Activated B cell treated with CpG ODN at 0.5 μM for 24 hours (primary cell): ENCODE measurements around the gene RPS15. TPM values are rescaled to one million over a fixed set of nuclear protein-coding genes. Genes with fewer than 3 reads are reported as not detected.

Experiments used
- ATAC-seq: fragments of 200-7000 bp; cut with Tn5 transposase; one replicate; pipeline ENCODE4 v1.10.0; 2021; ENCODE audit warnings: low read depth, mild to moderate bottlenecking, moderate library complexity
- CTCF ChIA-PET: fragments of 350-600 bp; sonication (Branson Sonifier 250); formaldehyde crosslinking; loops from one replicate; lab custom pipeline; 2021; ENCODE audit warnings: antibody characterized with exemption; lab: Charles Lee
- POLR2A ChIA-PET: fragments of 350-600 bp; sonication (Branson Sonifier 250); formaldehyde crosslinking; loops from one replicate; lab custom pipeline; 2021; ENCODE audit warnings: antibody characterized with exemption; lab: Charles Lee
- DNase-seq: peaks from one replicate; pipeline ENCODE4 v3.0.0; 2022
- H3K27ac Mint-ChIP-seq: one replicate; pipeline ENCODE4 v1.8.0; 2020; ENCODE audit warnings: mixed read lengths
- H3K27me3 Mint-ChIP-seq: one replicate; pipeline ENCODE4 v1.8.0; 2021; ENCODE audit warnings: mixed read lengths
- H3K36me3 Mint-ChIP-seq: one replicate; pipeline ENCODE4 v1.8.0; 2021; ENCODE audit warnings: low read depth, mixed read lengths
- H3K4me1 Mint-ChIP-seq: one replicate; pipeline ENCODE4 v1.8.0; 2021; ENCODE audit warnings: mixed read lengths
- H3K4me3 Mint-ChIP-seq: one replicate; pipeline ENCODE4 v1.8.0; 2020; ENCODE audit warnings: mild to moderate bottlenecking, mixed read lengths
- H3K9me3 Mint-ChIP-seq: one replicate; pipeline ENCODE4 v1.8.0; 2020; ENCODE audit warnings: mixed read lengths
- CTCF ChIP-seq: fragments of 200-600 bp; IDR thresholded peaks from one replicate; pipeline ENCODE4 v1.8.0; 2022; ENCODE audit warnings: antibody characterized with exemption, mild to moderate bottlenecking
- intact Hi-C: fragments of 100-400 bp; cut with micrococcal nuclease; formaldehyde crosslinking; loops from one replicate; pipeline ENCODE4 v1.15.1; 2024
- total RNA-seq: library from RNA; stranded (reverse); gene quantifications from 2 replicates; pipeline ENCODE4 v1.2.3, GENCODE V29; 2022

Gene RPS15
- total RNA-seq, 1 donor from 2014 or later: 1,788 TPM

GRCh38 chr19:1441677-1442438 lies 3.7 kb downstream of the RPS15 start:
- Mint-ChIP-seq H3K27ac (no peak overlapping the region), H3K27me3 (no peaks in the 10 kb centered on the region), H3K9me3 (no peaks in the 10 kb centered on the region), H3K36me3 (peaks cover 38% of the 10 kb centered on the region), H3K4me1 (peaks cover 36% of the 10 kb centered on the region), H3K4me3 (peak overlapping the region; percentile 29)
- DNase-seq (no peak), ATAC-seq (no peak)
- ChIA-PET CTCF (no interaction called here), POLR2A (interaction anchor here (0.6 to 1.4 kb wide), 4 partner anchors 27 to 461 kb away, joined by 3 to 8 read pairs (median 4); no protein-coding TSS in a partner anchor)
- no peak for TF ChIP-seq CTCF
- intact Hi-C loops: no loop called here

- intact Hi-C loops: loop anchor here (1.0 to 2.0 kb wide), 2 partner anchors 10 to 25 kb away; no protein-coding TSS in a partner anchor
- H3K27me3 Mint-ChIP-seq: peaks cover 21% of the 10 kb centered on the region
- H3K4me1 Mint-ChIP-seq: peaks cover 29% of the 10 kb centered on the region
- POLR2A ChIA-PET: interaction anchor here (0.6 to 1.5 kb wide), 4 partner anchors 10 to 176 kb away, joined by 3 to 8 read pairs (median 4); partner anchors contain the start of gene CIRBP
- peaks cover 25% of the 10 kb centered on the region for H3K36me3 Mint-ChIP-seq
- no peak overlapping the region for H3K27ac Mint-ChIP-seq
- ATAC-seq (peak; percentile 91), DNase-seq (peak; percentile 85)
- no peaks in the 10 kb centered on the region for H3K9me3 Mint-ChIP-seq
- H3K4me3 Mint-ChIP-seq: peak overlapping the region; percentile 79
- CTCF ChIA-PET: interaction anchor here (1.1 to 1.8 kb wide), 7 partner anchors 8 to 201 kb away, joined by 3 to 10 read pairs (median 4); no protein-coding TSS in a partner anchor
- TF ChIP-seq CTCF: peak; percentile 51
Measured at GRCh38 chr19:1445185-1445931, 7.2 kb downstream of the RPS15 start.

GRCh38 chr19:1445932-1446712 lies 7.9 kb downstream of the RPS15 start:
- H3K27me3 Mint-ChIP-seq: peaks cover 29% of the 10 kb centered on the region
- CTCF ChIA-PET: interaction anchor here (1.1 to 1.8 kb wide), 4 partner anchors 8 to 202 kb away, joined by 3 to 10 read pairs (median 4); no protein-coding TSS in a partner anchor
- H3K36me3 Mint-ChIP-seq: peaks cover 18% of the 10 kb centered on the region
- peak; percentile 21 for DNase-seq
- no peak overlapping the region for H3K27ac Mint-ChIP-seq
- intact Hi-C loops: loop anchor here (1.0 to 2.0 kb wide), 2 partner anchors 9 to 25 kb away; no protein-coding TSS in a partner anchor
- H3K4me1 Mint-ChIP-seq: peaks cover 30% of the 10 kb centered on the region
- H3K9me3 Mint-ChIP-seq: no peaks in the 10 kb centered on the region
- POLR2A ChIA-PET: interaction anchor here (0.6 to 0.8 kb wide), 2 partner anchors 15 to 177 kb away, joined by 3 to 8 read pairs; partner anchors contain the start of gene CIRBP
- H3K4me3 Mint-ChIP-seq: no peak overlapping the region
- TF ChIP-seq CTCF: no peak
- ATAC-seq: no peak

- Mint-ChIP-seq H3K4me3 (peak overlapping the region; percentile 15), H3K9me3 (no peaks in the 10 kb centered on the region), H3K36me3 (peaks cover 10% of the 10 kb centered on the region), H3K27me3 (peaks cover 36% of the 10 kb centered on the region), H3K27ac (no peak overlapping the region), H3K4me1 (peaks cover 30% of the 10 kb centered on the region)
- DNase-seq: peak; percentile 14
- no peak for TF ChIP-seq CTCF
- intact Hi-C loops: no loop called here
- no peak for ATAC-seq
- CTCF ChIA-PET: no interaction called here
- POLR2A ChIA-PET: no interaction called here
Measured at GRCh38 chr19:1446713-1447481, 8.7 kb downstream of the RPS15 start.
